HG03135 (cell line): ENCODE results near the gene DBF4B.
A peak's percentile ranks its signal among the peaks of the same experiment; 100 is the strongest.

Source experiments
- ATAC-seq: cut with Tn5 transposase; IDR thresholded peaks from one replicate; pipeline ENCODE4 v1.9.1; 2021; ENCODE audit warnings: mild to moderate bottlenecking, moderate library complexity; ENCODE audit not compliant: unreplicated experiment

The DBF4B gene

DNA sequence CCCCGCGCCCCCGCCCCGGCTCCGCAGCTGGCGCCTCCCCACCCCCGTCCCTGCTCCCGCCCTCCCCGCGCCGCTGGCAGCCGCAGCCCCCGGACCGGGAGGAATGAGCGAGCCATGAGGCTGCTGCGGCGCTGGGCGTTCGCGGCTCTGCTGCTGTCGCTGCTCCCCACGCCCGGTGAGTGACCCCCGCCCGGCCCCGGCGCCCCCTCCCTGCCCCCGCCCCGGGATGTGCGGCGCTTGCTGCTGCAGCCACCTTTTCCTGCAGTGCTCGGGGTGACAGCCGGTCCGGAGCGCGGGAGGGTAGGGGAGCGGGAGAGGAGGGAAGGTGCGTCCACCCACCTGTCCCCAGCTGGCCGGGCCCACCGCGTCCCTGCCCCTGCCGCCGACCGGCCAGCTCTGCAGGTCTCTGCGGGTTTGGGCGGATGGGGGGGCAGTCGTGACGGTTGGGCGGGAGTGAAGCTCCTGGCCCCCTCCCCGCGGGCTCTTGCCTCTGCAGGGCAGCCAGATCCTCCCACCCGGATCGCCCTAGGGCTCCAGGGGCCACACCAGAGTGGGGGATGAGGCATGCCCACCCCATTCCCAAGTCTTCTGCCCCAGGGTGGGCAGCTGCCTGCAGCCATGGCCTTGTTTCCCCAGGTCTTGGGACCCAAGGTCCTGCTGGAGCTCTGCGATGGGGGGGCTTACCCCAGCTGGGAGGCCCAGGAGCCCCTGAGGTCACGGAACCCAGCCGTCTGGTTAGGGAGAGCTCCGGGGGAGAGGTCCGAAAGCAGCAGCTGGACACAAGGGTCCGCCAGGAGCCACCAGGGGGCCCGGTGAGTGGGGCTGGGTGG lies 50.8 kb downstream of the DBF4B start:
- ATAC-seq = no peak

DNA sequence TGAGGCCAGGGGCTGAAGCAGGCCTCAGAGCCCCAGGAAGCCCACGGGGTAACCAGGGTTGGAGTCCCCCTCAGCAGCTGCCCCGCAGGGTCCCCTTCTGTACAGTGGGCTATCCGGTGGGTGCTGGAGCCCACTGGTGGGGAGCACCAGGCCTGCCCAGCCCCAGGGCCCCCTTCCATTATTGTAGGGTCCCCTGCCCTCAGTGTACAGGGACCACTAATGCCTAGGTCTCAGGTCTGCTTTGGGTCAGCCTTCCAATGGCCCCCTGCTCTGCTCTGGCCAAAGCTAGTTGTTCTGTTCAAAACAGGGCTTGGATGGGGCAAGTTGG lies 51.4 kb downstream of the DBF4B start:
- ATAC-seq = no peak

DNA sequence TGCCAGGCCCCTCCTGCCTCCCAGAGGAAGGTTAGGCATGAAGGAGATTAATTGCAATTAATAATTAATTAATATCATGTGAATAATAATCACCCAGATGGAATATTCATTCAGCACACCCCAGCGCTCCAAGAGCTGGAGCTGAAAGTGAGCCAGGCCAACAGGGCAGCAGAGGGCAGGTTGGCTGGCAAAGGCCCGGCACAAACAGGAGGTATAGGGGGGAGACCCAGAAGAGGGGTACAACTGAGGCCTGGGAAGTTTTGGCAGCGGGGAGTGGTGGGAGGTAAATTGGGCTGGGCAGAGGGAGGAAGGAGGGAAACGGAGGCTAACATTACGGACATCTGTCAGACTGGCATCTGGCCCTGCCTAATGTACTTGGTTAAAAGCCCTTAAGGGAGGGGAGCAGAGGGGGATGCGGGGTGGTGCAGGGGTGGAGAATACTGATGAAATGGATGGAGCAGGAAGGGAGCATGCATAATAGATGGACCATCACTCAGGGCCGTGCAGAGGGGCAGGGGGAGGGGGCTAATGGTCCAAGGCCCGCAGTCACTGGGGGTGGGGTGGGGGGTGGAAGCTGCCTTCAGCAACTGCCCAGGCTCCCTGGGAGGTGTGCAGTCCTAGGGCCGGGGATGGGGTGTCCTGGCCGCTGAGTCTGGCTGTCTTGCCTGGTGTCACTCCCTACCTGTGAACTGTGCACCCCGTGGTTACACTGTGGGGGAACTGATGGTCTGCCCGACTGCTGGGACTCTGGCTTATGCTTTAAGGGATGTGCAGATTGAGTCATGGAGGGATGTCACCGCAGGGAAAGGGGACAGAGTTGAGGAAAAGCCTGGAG lies 52.2 kb downstream of the DBF4B start:
- ATAC-seq = no peak

DNA sequence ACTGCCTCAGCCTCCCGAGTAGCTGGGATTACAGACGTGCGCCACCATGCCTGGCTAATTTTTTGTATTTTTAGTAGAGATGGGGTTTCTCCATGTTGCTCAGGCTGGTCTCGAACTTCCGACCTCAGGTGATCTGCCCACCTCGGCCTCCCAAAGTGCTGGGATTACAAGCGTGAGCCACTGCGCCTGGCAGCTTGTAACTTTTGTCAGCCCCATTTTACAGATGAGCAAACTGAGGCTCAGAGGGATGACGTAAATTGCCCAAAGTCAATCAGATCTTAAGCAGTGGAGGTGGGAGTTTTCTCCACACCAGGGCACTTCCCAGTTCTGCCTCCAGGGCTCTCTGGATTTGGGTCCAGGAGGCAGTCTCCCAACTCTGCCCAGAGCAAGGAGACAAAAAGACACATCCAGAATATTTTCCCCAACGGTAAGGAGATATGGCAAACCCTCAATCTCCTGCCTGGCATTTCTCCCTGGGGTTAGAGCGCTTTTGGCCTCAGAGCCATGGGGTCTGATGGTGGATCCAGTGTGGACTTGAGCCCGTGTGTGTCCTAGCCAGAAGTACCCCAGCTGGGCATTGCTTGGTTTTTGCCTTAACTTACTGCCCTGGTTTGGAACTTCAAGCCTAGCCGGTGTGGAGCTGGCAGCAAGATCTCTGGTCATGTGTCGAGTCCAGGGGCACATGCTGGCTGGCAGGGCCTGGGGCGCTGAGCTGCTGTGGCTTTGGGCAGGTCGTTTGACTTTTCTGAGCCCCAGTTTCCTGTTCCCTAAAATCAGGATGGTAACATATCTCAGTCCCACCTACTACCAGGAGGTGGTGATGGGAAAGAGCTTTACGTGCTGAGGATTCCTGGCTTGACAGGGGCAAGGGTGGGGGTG lies 53.7 kb downstream of the DBF4B start:
- no peak for ATAC-seq

DNA sequence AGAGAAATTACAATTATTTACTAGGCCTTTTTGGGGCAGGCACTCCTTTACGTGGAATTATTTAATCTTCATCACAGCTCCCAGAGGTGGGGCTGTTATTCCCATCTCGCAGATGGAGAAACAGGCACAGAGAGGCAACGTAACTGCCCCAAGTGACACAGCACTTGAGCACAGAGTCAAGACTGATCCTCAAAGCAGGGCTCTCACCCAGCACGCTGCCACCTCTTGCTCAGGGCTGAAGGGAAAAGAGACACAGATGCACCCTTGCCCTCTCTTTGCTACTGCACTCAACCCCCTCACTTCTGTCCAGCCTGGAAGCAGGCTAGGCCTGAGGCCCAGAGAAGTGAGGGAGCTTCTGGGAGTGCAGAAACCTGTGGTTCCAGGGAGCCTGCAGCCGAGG lies 54.7 kb downstream of the DBF4B start:
- no peak for ATAC-seq

DNA sequence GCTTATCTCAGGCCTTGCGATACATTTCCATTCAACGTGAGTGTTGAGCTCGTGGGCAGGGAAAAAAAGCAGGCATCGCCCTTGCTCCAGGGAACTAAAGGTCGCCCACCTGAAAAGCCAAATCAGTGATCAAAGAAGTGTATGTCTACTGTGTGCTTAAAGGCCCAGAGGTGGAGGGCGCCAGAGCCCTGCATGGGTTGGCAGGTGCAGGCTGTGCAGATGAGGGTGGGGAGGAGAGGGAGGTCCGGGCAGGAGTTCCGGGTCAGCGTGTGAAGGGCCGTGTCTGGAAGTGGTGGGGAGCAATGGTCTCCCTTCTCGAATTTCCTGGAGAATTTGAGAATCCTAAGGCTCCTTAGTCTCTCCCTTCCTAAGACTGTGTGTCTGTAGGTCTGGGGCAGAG lies 57.5 kb downstream of the DBF4B start:
- ATAC-seq = no peak

DNA sequence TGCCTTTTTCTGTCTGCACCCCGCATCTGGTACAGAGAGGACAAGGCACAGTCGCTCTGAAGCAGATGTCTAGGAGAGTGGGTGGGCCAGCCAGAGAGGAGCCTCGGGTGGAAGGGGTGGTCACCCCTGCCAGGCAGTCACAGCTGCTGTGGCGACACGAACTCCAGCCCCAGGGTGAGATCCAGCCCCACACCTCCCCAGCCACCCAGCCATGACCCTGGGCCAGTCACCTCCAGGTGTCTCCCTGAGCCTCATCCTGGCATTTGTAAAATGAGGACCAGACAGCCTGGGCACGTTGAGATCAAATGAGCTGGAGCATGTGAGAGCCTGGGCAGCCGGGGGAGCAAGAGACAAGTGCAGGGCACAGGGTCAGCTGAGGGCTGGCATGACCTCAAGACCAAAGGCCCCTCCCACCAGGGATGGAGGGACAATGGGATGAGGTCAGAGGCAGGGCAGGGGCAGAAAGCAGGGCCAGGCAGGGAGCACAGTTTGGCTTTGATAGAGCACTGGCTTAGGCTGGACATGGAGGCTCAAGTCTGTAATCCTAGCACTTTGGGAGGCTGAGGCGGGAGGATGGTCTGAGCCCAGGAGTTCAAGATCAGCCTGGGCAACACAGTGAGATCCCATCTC lies 58.1 kb downstream of the DBF4B start:
- no peak for ATAC-seq

DNA sequence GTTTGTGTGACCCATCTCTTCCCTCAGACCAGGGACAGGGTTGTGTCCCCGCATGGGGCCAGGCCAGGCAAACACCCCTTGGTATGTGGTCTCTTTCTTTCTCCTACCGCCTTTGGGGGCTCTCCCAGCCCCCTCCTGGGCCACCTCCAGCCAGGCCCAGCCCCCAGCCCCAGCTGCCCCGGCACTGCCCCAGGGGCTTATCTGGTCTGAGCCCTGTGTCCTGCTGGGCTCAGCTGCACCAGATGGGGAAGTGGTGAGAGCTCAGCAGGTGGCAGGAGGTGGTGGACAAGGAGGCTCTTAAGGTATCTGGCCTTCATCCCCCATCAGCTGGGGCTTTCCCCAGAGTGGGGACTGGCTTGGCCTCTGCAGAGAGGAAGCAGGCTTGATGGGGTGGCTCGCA lies 59.0 kb downstream of the DBF4B start:
- ATAC-seq = no peak

DNA sequence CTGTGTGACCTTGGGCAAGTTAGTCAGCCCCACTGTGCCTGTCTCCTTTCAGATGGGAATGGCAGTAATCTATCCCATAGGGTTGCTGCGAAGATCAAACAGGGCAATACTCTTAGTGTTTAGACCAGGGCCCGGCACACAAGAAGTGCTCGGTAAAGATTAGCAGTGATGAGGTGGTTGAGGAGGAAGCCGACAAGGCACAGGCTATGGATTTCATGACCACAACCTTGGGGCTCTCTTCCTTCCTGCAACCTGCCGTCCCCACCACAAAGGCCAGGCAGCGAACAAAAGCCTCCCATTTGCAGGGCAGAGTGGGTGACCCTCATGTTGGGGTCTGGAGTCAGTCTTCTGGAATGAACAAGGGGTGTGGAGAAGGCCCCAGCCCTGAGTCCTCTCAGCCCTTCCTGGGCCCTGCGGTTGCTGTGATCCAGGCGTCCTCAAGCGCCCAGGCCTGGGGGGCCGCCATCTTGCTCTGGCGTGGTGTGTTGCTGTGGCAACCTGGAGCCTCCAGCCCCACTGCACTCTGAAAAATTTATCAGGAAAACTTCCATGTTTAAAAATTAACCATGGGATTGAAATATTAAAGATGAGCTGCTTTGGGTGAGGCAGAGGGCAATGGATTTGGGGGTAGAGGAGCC lies 60.2 kb downstream of the DBF4B start:
- no peak for ATAC-seq

DNA sequence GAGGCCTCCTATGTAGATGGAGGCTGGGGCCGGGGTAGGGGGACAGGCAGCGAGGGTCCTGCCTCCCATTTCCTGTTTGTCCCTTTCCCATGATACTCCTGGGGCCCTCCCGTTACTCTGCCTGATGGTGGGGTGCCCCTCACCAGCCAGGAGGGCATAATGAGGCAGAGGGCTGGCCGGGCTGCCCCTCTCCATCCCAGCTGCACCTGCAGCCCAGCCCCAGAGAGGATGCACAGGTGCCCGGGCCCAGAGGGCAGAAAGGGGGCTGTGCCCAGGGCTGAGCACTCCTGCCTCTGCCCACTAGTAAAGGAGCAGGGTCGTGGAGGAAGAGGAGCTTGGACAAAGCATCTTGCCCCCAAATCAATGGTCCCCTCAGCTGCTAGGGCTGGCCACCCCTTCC lies 60.8 kb downstream of the DBF4B start:
- no peak for ATAC-seq

DNA sequence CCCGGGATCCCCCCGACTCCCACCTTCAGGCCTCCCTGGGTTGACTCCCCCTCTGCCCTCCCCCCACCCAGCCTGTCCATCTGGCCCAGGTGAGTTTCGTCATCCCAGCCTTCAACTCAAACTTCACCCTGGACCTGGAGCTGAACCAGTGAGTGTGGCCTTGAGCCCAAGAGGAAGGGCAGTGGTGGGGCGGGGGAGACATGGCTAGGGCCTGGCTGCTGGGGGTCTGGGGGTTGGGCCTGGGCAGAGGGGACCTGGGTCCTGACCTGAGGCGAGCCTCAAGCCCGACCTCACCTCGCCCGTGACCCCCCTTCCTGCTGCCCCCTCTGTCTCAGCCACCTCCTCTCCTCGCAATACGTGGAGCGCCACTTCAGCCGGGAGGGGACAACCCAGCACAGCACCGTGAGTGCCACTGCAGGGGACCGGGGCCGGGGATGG lies 61.2 kb downstream of the DBF4B start:
- no peak for ATAC-seq

DNA sequence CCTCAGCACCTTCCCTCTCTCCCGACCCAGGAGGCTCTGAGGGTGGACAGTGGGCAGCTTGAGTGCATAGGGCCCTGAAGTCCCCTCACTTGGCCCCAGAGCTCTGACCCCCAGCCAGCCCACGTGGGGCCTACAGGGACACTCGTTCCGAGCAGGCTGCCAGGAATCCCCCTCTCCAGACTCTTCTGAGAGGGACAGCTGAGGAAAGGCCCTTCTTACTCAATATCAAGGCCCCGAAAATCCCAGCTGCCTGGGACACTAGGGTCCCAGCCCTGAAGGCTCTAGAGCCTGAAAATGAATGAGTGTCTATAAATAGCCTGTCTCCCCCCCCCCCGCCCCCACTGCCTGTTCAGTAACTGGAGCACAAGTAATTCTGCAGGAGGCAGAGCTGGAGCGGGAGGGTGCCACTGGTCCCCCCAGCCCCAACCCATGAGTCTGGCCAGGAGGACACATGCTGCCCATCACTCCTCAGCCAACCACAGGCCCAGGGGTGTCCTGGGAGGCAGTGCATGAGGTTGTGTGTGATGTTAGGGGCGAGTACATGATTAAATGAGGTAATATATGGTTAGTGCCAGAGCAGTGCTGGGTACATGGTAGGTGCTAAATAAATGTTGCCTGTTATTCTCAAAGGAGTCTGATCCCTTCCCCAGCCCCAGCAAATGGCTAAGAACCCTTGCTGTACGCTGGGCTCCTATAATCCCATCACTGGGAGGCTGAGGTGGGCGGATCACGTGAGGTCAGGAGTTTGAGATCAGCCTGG lies 61.9 kb downstream of the DBF4B start:
- ATAC-seq = no peak

DNA sequence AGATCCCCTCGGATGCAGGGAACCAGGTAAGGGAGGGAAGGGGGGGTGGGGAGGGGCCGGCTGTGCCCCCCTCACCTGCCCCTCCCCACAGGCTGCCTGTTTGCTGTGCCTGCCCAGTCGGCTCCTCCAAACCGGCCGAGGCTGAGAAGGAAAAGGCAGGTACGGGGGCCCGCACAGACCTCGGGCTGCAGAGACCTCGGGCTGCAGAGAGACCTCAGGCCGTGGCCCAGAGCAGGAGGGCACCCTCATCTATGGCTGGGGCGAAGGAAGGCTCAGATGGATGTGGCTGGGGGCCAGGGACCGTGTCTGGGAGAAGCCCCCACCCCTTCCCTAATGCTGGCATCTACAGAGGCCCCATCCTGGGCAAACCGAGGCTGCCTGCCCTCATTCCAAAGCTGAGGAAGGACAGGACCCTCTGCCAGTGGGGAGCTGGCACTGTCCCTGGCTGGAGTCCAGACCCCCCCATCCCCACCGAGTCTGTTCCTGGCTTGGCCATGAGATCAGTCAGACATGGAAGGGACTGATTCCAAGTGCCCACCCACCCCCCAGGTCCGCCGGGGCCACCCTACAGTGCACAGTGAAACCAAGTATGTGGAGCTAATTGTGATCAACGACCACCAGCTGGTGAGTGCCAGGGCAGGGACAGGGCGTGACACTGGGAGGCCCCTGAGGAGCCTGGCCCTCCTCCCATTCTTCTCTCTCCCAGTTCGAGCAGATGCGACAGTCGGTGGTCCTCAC lies 64.0 kb downstream of the DBF4B start:
- no peak for ATAC-seq

DNA sequence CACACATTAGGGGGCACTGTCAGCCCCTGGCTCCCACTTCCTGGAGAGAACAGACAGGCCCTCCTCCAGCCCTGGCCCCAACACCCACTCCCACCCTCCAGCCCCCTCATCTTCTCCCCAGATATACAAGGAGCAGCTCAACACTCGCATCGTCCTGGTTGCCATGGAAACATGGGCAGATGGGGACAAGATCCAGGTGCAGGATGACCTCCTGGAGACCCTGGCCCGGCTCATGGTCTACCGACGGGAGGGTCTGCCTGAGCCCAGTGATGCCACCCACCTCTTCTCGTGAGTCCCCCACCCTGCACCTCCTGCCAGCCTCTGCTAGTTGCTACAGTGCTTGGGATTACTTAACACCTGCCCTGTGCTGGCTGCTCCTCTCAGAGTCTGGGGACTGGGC lies 64.7 kb downstream of the DBF4B start:
- ATAC-seq = no peak

DNA sequence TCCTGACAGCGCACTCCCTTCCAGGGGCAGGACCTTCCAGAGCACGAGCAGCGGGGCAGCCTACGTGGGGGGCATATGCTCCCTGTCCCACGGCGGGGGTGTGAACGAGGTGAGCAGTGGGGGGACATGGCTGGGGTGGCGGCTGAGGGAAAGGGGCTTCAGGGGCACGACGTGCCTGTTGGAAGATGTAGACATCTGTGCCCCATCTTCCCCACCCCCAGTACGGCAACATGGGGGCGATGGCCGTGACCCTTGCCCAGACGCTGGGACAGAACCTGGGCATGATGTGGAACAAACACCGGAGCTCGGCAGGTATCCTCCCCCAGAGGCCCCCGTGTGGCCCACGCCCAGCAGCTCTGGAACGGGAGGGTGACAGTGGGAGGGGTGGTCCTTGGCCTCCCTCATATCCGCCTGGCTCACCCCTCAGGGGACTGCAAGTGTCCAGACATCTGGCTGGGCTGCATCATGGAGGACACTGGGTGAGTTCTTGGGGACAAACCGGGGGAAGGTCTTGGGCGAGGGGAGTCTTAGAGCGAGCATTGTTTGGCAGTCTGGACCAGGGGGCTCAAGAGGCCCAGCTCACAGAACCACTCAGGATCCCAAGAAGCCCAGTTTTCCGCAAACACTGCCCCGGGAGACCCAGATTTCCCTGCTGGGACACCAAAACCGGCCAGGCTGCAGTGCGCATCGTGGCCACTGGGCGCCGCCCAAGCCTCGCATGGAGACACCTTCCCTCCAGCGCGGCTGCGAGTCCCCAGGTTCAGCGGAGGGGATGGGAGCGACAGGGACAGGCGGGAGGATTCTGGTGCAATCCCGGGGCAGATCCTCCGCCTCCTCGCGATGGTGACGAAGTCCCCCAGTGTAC lies 66.0 kb downstream of the DBF4B start:
- ATAC-seq = no peak

DNA sequence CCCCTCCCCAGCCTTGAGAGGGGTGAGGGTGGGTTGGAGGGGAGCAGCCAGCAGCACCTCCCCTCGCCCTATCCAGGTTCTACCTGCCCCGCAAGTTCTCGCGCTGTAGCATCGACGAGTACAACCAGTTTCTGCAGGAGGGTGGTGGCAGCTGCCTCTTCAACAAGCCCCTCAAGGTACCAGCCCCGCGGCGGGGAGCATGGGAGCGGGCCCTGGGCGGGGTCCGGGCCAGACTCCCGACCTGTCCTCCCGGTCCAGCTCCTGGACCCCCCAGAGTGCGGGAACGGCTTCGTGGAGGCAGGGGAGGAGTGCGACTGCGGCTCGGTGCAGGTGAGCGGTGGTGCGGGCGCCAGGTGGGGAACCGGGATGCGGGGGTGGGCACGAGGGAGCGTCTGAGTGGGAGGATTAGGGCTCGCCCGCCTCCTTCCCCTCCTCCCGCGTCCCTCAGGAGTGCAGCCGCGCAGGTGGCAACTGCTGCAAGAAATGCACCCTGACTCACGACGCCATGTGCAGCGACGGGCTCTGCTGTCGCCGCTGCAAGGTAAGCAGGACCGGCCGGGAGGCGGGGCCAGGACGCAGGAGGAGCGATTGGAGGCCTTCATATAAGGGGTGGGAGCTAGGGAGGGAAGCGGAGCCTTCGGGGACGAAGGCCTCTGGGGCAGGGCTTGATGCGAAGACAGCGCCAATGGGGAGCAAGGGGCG lies 66.8 kb downstream of the DBF4B start:
- ATAC-seq = peak; percentile 75

DNA sequence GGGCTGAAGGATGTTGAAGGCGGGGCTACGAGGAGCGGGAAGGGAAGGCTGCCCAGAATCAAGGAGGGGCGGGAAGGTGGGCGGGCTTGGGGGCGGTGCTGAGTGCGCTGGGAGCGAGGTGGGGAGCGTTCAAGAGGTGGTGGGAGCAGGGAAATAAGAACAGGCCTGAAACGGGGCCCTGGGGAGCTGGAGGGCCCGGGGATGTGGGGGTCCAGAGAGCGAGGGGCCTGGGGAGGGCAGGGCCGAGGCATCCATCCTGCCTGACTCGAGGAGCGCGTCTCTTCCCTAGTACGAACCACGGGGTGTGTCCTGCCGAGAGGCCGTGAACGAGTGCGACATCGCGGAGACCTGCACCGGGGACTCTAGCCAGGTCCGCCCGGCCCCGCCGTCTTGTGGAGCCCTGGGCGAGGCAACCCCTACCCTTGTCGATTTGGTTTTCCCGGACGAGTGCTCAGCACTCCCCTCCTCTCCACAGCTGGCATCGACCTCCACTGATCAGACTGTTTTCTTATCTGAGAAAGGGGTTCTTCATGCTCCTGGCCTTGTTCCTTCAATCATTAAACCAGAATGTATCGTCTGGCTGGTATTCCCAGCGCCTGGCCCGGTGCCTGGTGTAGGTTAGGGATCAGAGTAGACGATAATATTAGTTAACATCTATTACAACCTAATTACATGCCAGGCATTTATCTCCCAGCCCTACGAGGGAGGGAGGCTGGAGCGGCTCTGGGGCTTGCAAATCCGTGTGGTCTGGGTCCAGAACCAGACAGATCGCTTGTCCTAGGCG lies 67.6 kb downstream of the DBF4B start:
- peak; percentile 6 for ATAC-seq
